OCI-LY1 (cell line): Measurements from ENCODE around the gene SPATA16.
"Not testable (repeated sequence)": the region's sequence is repeated elsewhere in the genome, so short reads cannot be mapped to it uniquely, and the experiment has no call there.

Source experiments
- H2AFZ ChIP-seq: fragments of 200-600 bp; sonication (generic), shearing (Covaris generic); 2 replicates; pipeline ENCODE4 v1.6.0; 2014; ENCODE audit warnings: antibody characterized with exemption, mild to moderate bottlenecking, low read length
- H3F3A ChIP-seq: fragments of 200-600 bp; sonication (generic), shearing (Covaris generic); 2 replicates; pipeline ENCODE4 v1.6.0; 2014; ENCODE audit warnings: mild to moderate bottlenecking, antibody characterized with exemption, low read length, moderate library complexity; ENCODE audit not compliant: insufficient read depth
- H3K27ac ChIP-seq: fragments of 200-600 bp; sonication (generic); 2 replicates; pipeline ENCODE4 v1.5.1; 2014; ENCODE audit warnings: low read length, mixed run types, mild to moderate bottlenecking, low read depth; ENCODE audit not compliant: poor library complexity, severe bottlenecking
- H3K27me3 ChIP-seq: fragments of 200-600 bp; sonication (generic); 2 replicates; pipeline ENCODE4 v1.6.0; 2014; ENCODE audit warnings: antibody characterized with exemption, mild to moderate bottlenecking, low read length, moderate library complexity; ENCODE audit not compliant: insufficient read depth
- H3K36me3 ChIP-seq: fragments of 200-600 bp; sonication (generic); 2 replicates; pipeline ENCODE4 v1.6.1; 2014; ENCODE audit warnings: mild to moderate bottlenecking, antibody characterized with exemption, low read length, moderate library complexity, mixed read lengths; ENCODE audit not compliant: insufficient read depth
- H3K4me1 ChIP-seq: fragments of 200-600 bp; sonication (generic); 2 replicates; pipeline ENCODE4 v1.5.1; 2014; ENCODE audit warnings: mild to moderate bottlenecking, low read length, moderate library complexity; ENCODE audit not compliant: insufficient read depth, severe bottlenecking
- H3K4me2 ChIP-seq: fragments of 200-600 bp; sonication (generic), shearing (Covaris generic); 2 replicates; pipeline ENCODE4 v1.6.1; 2014; ENCODE audit warnings: low read length
- H3K4me3 ChIP-seq: fragments of 200-600 bp; sonication (generic); 2 replicates; pipeline ENCODE4 v1.5.1; 2014; ENCODE audit warnings: low read length, low read depth, mild to moderate bottlenecking, mixed read lengths; ENCODE audit not compliant: poor library complexity, severe bottlenecking
- H3K79me2 ChIP-seq: fragments of 200-600 bp; shearing (Covaris generic); 2 replicates; pipeline ENCODE4 v1.6.1; 2016; ENCODE audit warnings: mixed run types, low read length, mixed read lengths; ENCODE audit not compliant: insufficient read depth
- H3K9ac ChIP-seq: fragments of 200-600 bp; sonication (generic), shearing (Covaris generic); 2 replicates; pipeline ENCODE4 v1.6.1; 2014; ENCODE audit warnings: mild to moderate bottlenecking, low read length, mixed read lengths
- H3K9me2 ChIP-seq: fragments of 200-600 bp; sonication (generic), shearing (Covaris generic); 2 replicates; pipeline ENCODE4 v1.6.1; 2014; ENCODE audit warnings: low read depth, mild to moderate bottlenecking, low read length, mixed read lengths
- H3K9me3 ChIP-seq: fragments of 200-600 bp; shearing (Covaris generic); 2 replicates; pipeline ENCODE4 v1.6.1; 2014; ENCODE audit warnings: low read length, mixed read lengths
- H4K20me1 ChIP-seq: fragments of 200-600 bp; sonication (generic), shearing (Covaris generic); 2 replicates; pipeline ENCODE4 v1.6.0; 2016; ENCODE audit warnings: mild to moderate bottlenecking, low read length; ENCODE audit not compliant: insufficient read depth
- EZH2 ChIP-seq: fragments of 200-600 bp; sonication (generic), shearing (Covaris generic); IDR thresholded peaks from 2 replicates; pipeline ENCODE4 v1.8.0; 2017; ENCODE audit warnings: borderline replicate concordance, mixed run types, mild to moderate bottlenecking, antibody characterized with exemption, low read length, moderate library complexity, mixed read lengths
- TF ChIP-seq, protein P1 (sequence below): fragments of 200-600 bp; sonication (generic), shearing (Covaris generic); IDR thresholded peaks from 2 replicates; pipeline ENCODE4 v1.5.1; 2017; ENCODE audit warnings: mild to moderate bottlenecking, antibody characterized with exemption, low read length, moderate library complexity, mixed read lengths

SPATA16 gene

DNA sequence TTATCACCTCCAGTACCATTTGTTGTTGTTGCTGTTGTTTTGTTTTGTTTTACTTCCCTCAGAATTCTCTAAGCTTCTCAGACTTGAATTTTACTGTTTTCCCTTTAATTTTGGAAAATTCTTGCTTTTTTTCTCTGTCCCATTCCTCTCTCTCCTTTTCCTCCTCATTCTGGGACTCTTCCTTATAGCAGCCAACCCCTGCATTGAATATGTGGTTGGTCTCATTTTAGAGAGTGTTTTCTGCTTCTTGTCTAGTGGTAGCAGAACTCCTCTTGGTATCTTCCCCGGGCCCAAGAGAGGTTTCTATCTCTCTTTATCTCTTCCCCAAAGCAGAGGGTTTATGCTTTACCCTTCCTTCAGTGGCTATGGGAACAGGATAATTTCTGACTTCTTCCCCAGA is 113.6 kb downstream of the SPATA16 start:
- no peak overlapping the region for H3K4me3 ChIP-seq
- H3K27ac ChIP-seq = no peak overlapping the region
- no peaks in the 10 kb centered on the region for H3K9me3 ChIP-seq
- no peaks in the 10 kb centered on the region for H4K20me1 ChIP-seq
- H3K9me2 ChIP-seq = no peaks in the 10 kb centered on the region
- H3F3A ChIP-seq = no peaks in the 10 kb centered on the region
- TF ChIP-seq, protein P1, sequence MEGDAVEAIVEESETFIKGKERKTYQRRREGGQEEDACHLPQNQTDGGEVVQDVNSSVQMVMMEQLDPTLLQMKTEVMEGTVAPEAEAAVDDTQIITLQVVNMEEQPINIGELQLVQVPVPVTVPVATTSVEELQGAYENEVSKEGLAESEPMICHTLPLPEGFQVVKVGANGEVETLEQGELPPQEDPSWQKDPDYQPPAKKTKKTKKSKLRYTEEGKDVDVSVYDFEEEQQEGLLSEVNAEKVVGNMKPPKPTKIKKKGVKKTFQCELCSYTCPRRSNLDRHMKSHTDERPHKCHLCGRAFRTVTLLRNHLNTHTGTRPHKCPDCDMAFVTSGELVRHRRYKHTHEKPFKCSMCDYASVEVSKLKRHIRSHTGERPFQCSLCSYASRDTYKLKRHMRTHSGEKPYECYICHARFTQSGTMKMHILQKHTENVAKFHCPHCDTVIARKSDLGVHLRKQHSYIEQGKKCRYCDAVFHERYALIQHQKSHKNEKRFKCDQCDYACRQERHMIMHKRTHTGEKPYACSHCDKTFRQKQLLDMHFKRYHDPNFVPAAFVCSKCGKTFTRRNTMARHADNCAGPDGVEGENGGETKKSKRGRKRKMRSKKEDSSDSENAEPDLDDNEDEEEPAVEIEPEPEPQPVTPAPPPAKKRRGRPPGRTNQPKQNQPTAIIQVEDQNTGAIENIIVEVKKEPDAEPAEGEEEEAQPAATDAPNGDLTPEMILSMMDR = no peak
- TF ChIP-seq EZH2 = no peak
- H3K79me2 ChIP-seq = no peaks in the 10 kb centered on the region
- no peak overlapping the region for H2AFZ ChIP-seq
- H3K27me3 ChIP-seq = no peaks in the 10 kb centered on the region
- no peaks in the 10 kb centered on the region for H3K36me3 ChIP-seq
- H3K4me1 ChIP-seq = no peaks in the 10 kb centered on the region
- H3K9ac ChIP-seq = no peak overlapping the region
- no peak overlapping the region for H3K4me2 ChIP-seq

DNA sequence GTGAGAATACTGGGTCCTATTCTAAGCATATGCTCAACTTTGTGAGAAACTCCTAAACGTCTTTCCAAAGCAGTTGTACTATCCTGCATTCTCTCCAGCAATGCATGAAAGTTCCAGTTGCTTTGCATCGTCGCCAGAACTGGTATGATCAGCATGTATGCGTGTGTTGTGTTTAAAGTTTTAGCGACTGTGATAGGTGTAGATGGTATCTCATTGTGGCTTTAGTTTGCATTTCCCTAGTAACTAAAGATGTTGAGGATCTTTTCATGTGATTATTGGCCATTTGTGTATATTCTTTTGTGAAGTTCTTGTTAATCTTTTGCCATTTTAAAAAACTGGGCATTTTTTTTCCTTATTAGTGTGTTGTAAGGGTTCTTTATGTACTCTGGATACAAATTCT is 115.1 kb downstream of the SPATA16 start:
- Histone ChIP-seq H3K4me3 (no peak overlapping the region), H3K9me3 (no peaks in the 10 kb centered on the region), H3K79me2 (no peaks in the 10 kb centered on the region), H3K4me1 (no peaks in the 10 kb centered on the region), H3K4me2 (no peak overlapping the region), H3K36me3 (no peaks in the 10 kb centered on the region), H3K27me3 (no peaks in the 10 kb centered on the region), H4K20me1 (no peaks in the 10 kb centered on the region), H3F3A (no peaks in the 10 kb centered on the region), H3K9ac (no peak overlapping the region), H3K27ac (no peak overlapping the region), H3K9me2 (no peaks in the 10 kb centered on the region), H2AFZ (no peak overlapping the region)
- TF ChIP-seq, protein P1 = no peak
- TF ChIP-seq EZH2 = no peak

DNA sequence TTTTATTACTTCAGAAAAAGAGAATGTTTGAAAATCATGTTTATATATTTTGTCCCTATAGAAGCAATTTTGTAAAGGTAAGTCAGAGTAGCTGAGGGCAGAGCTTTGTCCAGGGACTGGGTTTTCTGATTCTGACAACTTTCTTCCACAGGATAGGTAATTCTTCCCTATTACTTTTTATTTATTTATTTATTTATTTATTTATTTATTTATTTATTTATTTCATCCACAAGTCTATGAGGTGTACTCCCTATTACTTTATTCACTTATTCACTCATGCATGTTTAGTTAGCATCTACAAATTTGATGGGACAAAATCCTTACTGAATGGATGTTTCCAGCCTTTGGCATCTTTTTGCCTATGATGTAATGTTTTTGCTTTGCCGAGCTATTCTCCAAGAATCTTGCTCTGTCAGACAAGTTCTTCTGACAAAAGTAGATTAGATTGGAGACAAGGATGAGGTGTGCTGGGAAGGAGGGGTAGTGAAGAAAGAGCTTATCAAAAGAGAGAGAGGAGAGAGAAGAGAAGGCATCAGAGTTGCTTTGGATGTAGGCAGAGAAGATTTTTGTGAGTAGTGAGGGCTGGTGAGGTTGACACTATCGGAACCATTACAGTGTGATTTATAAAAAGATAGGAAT is 119.4 kb downstream of the SPATA16 start:
- Histone ChIP-seq H3K4me2 (no peak overlapping the region), H3K4me1 (no peaks in the 10 kb centered on the region), H3K79me2 (no peaks in the 10 kb centered on the region), H3K27me3 (no peaks in the 10 kb centered on the region), H3K36me3 (no peaks in the 10 kb centered on the region), H3K4me3 (no peak overlapping the region), H4K20me1 (no peaks in the 10 kb centered on the region), H3K9me2 (no peaks in the 10 kb centered on the region), H3F3A (no peaks in the 10 kb centered on the region), H3K9me3 (no peaks in the 10 kb centered on the region), H2AFZ (no peak overlapping the region), H3K9ac (no peak overlapping the region), H3K27ac (no peak overlapping the region)
- no peak for TF ChIP-seq EZH2
- TF ChIP-seq, protein P1 = no peak

DNA sequence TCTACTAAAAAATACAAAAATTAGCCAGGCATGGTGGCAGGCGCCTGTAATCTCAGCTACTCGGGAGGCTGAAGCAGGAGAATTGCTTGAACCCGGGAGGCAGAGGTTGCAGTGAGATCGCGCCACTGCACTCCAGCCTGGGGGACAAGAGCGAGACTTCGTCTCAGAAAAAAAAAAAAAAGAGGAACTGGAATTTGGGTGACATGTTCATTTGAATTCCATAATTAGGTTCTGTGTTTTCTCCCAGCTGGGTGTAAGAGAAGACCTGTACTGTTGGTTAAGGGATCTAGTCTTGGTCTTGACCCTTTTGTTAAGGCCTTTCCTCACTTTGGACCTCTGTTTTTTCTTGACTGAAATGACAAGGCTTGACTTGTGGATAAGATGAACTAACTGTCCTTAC is 120.9 kb downstream of the SPATA16 start:
- H3F3A ChIP-seq, H3K79me2 ChIP-seq, H3K9me2 ChIP-seq, H3K4me2 ChIP-seq, H2AFZ ChIP-seq, H3K9ac ChIP-seq, H3K9me3 ChIP-seq, H4K20me1 ChIP-seq, H3K4me1 ChIP-seq, H3K4me3 ChIP-seq, H3K36me3 ChIP-seq, H3K27me3 ChIP-seq, H3K27ac ChIP-seq: not testable (repeated sequence)
